ENCODE results near the gene PLEKHA1. TPM values are rescaled to one million over a fixed set of nuclear protein-coding genes. Genes with fewer than 3 reads are reported as not detected.

Gene PLEKHA1
- total RNA-seq, 1 donor from 2014 or later: 44.3 TPM

DNA sequence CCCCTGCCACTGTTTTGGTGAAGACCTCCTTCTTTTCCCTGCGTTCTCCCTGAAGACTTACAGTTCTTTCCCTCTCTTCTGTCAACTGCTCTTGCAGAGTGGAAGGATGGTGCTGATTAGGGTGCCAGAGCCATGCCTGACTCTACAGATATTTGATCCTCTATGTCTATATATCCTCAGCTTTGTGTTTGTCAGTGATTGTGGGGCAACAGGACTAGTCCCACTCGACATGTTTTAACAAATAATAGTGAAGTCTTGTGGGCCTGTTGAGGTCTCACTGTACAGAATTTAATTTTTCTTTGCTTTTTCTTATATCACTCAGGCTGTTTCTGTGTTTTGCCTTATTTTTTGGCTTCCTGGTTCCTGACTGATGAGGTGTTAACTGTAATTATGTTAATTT, 5.0 kb downstream of the PLEKHA1 start:
- Mint-ChIP-seq H3K27me3 (no peaks in the 10 kb centered on the region), H3K27ac (no peak overlapping the region), H3K4me3 (ENCODE audit: low read depth) (no peak overlapping the region), H3K4me1 (ENCODE audit: low read depth) (peaks cover 14% of the 10 kb centered on the region), H3K36me3 (ENCODE audit: insufficient read depth) (peaks cover 12% of the 10 kb centered on the region), H3K9me3 (ENCODE audit: low read depth) (no peaks in the 10 kb centered on the region)
- DNase-seq (ENCODE audit: low spot score, unreplicated experiment): no peak
- TF ChIP-seq CTCF (IDR thresholded peaks at IDR 0.05; ENCODE audit: unreplicated experiment): no peak

GRCh38 chr10:122380703-122381102, 6.2 kb downstream of the PLEKHA1 start:
- Mint-ChIP-seq H3K4me3 (ENCODE audit: low read depth) (no peak overlapping the region), H3K27ac (no peak overlapping the region), H3K4me1 (ENCODE audit: low read depth) (peaks cover 12% of the 10 kb centered on the region), H3K27me3 (no peaks in the 10 kb centered on the region), H3K36me3 (ENCODE audit: insufficient read depth) (peaks cover 14% of the 10 kb centered on the region), H3K9me3 (ENCODE audit: low read depth) (no peaks in the 10 kb centered on the region)
- DNase-seq (ENCODE audit: low spot score, unreplicated experiment): no peak
- no peak for TF ChIP-seq CTCF (IDR thresholded peaks at IDR 0.05; ENCODE audit: unreplicated experiment)

- Mint-ChIP-seq H3K27me3 (no peaks in the 10 kb centered on the region), H3K36me3 (ENCODE audit: insufficient read depth) (peaks cover 14% of the 10 kb centered on the region), H3K4me1 (ENCODE audit: low read depth) (peaks cover 11% of the 10 kb centered on the region), H3K9me3 (ENCODE audit: low read depth) (no peaks in the 10 kb centered on the region), H3K4me3 (ENCODE audit: low read depth) (no peak overlapping the region), H3K27ac (no peak overlapping the region)
- no peak for DNase-seq (ENCODE audit: low spot score, unreplicated experiment)
- TF ChIP-seq CTCF (IDR thresholded peaks at IDR 0.05; ENCODE audit: unreplicated experiment): no peak
Observed at GRCh38 chr10:122381680-122382079, 7.2 kb downstream of the PLEKHA1 start.

DNA sequence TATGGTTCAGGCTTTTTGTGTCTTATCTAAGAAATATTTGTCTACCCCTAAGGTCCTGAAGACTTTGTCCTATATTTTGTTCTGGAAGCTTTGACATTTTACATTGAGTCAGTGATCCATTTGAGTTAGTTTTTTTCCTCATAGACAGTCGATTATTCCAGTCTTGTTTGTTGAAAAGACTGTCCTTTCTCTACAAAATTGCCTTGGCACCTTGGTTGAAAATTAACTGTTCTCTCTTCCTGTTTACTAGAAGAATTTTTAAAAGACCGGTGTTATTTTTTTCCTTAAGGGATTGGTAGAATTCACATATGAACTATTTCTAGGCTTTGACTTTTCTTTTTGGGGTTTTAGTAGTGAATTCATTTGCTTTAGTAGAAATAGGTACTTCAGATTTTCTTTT, 12.0 kb downstream of the PLEKHA1 start:
- H3K4me1 Mint-ChIP-seq (ENCODE audit: low read depth): peaks cover 8% of the 10 kb centered on the region
- H3K9me3 Mint-ChIP-seq (ENCODE audit: low read depth): peaks cover 9% of the 10 kb centered on the region
- H3K27me3 Mint-ChIP-seq: no peaks in the 10 kb centered on the region
- H3K36me3 Mint-ChIP-seq (ENCODE audit: insufficient read depth): peaks cover 15% of the 10 kb centered on the region
- no peak overlapping the region for H3K27ac Mint-ChIP-seq
- H3K4me3 Mint-ChIP-seq (ENCODE audit: low read depth): no peak overlapping the region
- no peak for DNase-seq (ENCODE audit: low spot score, unreplicated experiment)
- TF ChIP-seq CTCF (IDR thresholded peaks at IDR 0.05; ENCODE audit: unreplicated experiment): no peak

DNA sequence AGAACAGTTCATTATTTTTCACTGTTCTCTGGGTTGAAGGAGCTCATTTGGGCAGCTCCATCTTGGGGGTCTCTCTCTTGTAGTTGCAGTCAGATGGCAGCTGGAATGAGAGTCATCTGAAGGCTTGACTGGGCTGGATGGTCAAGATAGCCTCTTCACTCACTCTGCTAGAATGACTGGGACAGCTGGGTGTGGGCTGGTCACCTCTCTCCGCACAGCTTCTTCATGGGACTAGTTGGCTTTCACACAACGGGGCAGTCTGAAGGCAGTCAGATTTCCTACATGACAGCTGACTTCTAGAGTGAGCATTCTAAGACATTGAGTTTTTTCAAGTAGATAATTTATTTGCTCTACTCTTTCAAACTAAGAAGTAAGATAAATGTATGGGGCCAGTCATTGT, 13.1 kb downstream of the PLEKHA1 start:
- no peaks in the 10 kb centered on the region for H3K27me3 Mint-ChIP-seq
- peaks cover 9% of the 10 kb centered on the region for H3K9me3 Mint-ChIP-seq (ENCODE audit: low read depth)
- TF ChIP-seq CTCF (IDR thresholded peaks at IDR 0.05; ENCODE audit: unreplicated experiment): no peak
- no peak overlapping the region for H3K27ac Mint-ChIP-seq
- no peak overlapping the region for H3K4me3 Mint-ChIP-seq (ENCODE audit: low read depth)
- peaks cover 5% of the 10 kb centered on the region for H3K4me1 Mint-ChIP-seq (ENCODE audit: low read depth)
- DNase-seq (ENCODE audit: low spot score, unreplicated experiment): no peak
- H3K36me3 Mint-ChIP-seq (ENCODE audit: insufficient read depth): peaks cover 15% of the 10 kb centered on the region

Measured in progenitor cell of endocrine pancreas (in vitro differentiated cells).